Endothelial cell (in vitro differentiated cells): Measurements from ENCODE around the gene TSHZ2. TPM values are rescaled to one million over a fixed set of nuclear protein-coding genes. Genes with fewer than 3 reads are reported as not detected.
"Not testable (repeated sequence)": the region's sequence is repeated elsewhere in the genome, so short reads cannot be mapped to it uniquely, and the experiment has no call there.

ENCODE experiments used
- DNase-seq: peaks from one replicate; pipeline ENCODE4 v3.0.0; 2021; ENCODE audit warnings: low spot score
- H3K27ac Mint-ChIP-seq: one replicate; pipeline ENCODE4 v1.8.0; 2021; ENCODE audit warnings: mixed read lengths, inconsistent platforms; ENCODE audit not compliant: unreplicated experiment
- H3K27me3 Mint-ChIP-seq: one replicate; pipeline ENCODE4 v1.8.0; 2021; ENCODE audit warnings: mild to moderate bottlenecking, moderate library complexity, mixed read lengths, inconsistent platforms; ENCODE audit not compliant: unreplicated experiment
- H3K36me3 Mint-ChIP-seq: one replicate; pipeline ENCODE4 v1.8.0; 2021; ENCODE audit warnings: mild to moderate bottlenecking, low read depth, mixed read lengths, inconsistent platforms; ENCODE audit not compliant: unreplicated experiment
- H3K4me1 Mint-ChIP-seq: one replicate; pipeline ENCODE4 v1.8.0; 2021; ENCODE audit warnings: mild to moderate bottlenecking, mixed read lengths, inconsistent platforms; ENCODE audit not compliant: unreplicated experiment
- H3K4me3 Mint-ChIP-seq: one replicate; pipeline ENCODE4 v1.8.0; 2021; ENCODE audit warnings: mild to moderate bottlenecking, mixed read lengths, inconsistent platforms; ENCODE audit not compliant: unreplicated experiment
- H3K9me3 Mint-ChIP-seq: one replicate; pipeline ENCODE4 v1.8.0; 2021; ENCODE audit warnings: mixed read lengths, inconsistent platforms; ENCODE audit not compliant: unreplicated experiment
- CTCF ChIP-seq: fragments of 200-600 bp; sonication (generic); IDR thresholded peaks from one replicate; pipeline ENCODE4 v1.5.0; 2021; ENCODE audit warnings: antibody characterized with exemption; ENCODE audit not compliant: unreplicated experiment
- total RNA-seq: library from RNA; stranded (reverse); fragmentation: NEBNext Ultra II Directional; extraction: Animal tissue kit (Norgen Biotek cat#: 25700); gene quantifications from one replicate; pipeline ENCODE4 v1.2.1, GENCODE V29; 2021; ENCODE audit not compliant: unreplicated experiment

TSHZ2 gene
- total RNA-seq, 1 donor from 2014 or later = 2.3 TPM

GRCh38 chr20:53083411-53083810, 111.3 kb downstream of the TSHZ2 start:
- no peaks in the 10 kb centered on the region for H3K36me3 Mint-ChIP-seq

GRCh38 chr20:53084408-53084997, 112.3 kb downstream of the TSHZ2 start:
- DNase-seq = no peak
- H3K4me3 Mint-ChIP-seq = no peak overlapping the region
- no peak overlapping the region for H3K27ac Mint-ChIP-seq
- H3K9me3 Mint-ChIP-seq = no peaks in the 10 kb centered on the region
- H3K27me3 Mint-ChIP-seq = peaks cover 4% of the 10 kb centered on the region
- peaks cover 19% of the 10 kb centered on the region for H3K4me1 Mint-ChIP-seq
- no peaks in the 10 kb centered on the region for H3K36me3 Mint-ChIP-seq
- TF ChIP-seq CTCF = no peak

More at GRCh38 chr20:53083411-53083810, 111.3 kb downstream of the TSHZ2 start:
- DNase-seq = no peak
- Mint-ChIP-seq H3K9me3 (no peaks in the 10 kb centered on the region), H3K4me3 (no peak overlapping the region), H3K27me3 (peaks cover 4% of the 10 kb centered on the region), H3K27ac (no peak overlapping the region), H3K4me1 (peaks cover 19% of the 10 kb centered on the region)
- no peak for TF ChIP-seq CTCF

- TF ChIP-seq CTCF = no peak
- Mint-ChIP-seq H3K36me3 (no peaks in the 10 kb centered on the region), H3K4me3 (no peak overlapping the region), H3K4me1 (peaks cover 7% of the 10 kb centered on the region), H3K27ac (no peak overlapping the region), H3K27me3 (peaks cover 4% of the 10 kb centered on the region), H3K9me3 (no peaks in the 10 kb centered on the region)
- DNase-seq = no peak
Observed at GRCh38 chr20:53085720-53086119, 113.6 kb downstream of the TSHZ2 start.

- Mint-ChIP-seq H3K4me1 (no peaks in the 10 kb centered on the region), H3K27me3 (no peaks in the 10 kb centered on the region), H3K27ac (no peak overlapping the region), H3K9me3 (no peaks in the 10 kb centered on the region), H3K36me3 (no peaks in the 10 kb centered on the region), H3K4me3 (no peak overlapping the region)
- no peak for DNase-seq
- no peak for TF ChIP-seq CTCF
Observed at GRCh38 chr20:53087037-53087777, 115.0 kb downstream of the TSHZ2 start.

GRCh38 chr20:53088786-53089185, 116.6 kb downstream of the TSHZ2 start:
- no peak for TF ChIP-seq CTCF
- no peak overlapping the region for H3K4me3 Mint-ChIP-seq
- H3K27ac Mint-ChIP-seq = no peak overlapping the region
- H3K27me3 Mint-ChIP-seq = no peaks in the 10 kb centered on the region
- no peak for DNase-seq
- no peaks in the 10 kb centered on the region for H3K9me3 Mint-ChIP-seq
- H3K4me1 Mint-ChIP-seq = no peaks in the 10 kb centered on the region
- no peaks in the 10 kb centered on the region for H3K36me3 Mint-ChIP-seq

GRCh38 chr20:53089851-53090250, 117.7 kb downstream of the TSHZ2 start:
- not testable (repeated sequence) for H3K4me1 Mint-ChIP-seq, H3K36me3 Mint-ChIP-seq, DNase-seq, H3K27ac Mint-ChIP-seq, H3K9me3 Mint-ChIP-seq, H3K4me3 Mint-ChIP-seq, H3K27me3 Mint-ChIP-seq
